ENCODE data around the gene DNAJC18. TPM values are rescaled to one million over a fixed set of nuclear protein-coding genes. Genes with fewer than 3 reads are reported as not detected.

DNAJC18 gene
- total RNA-seq, 1 experiment from 2014 or later = 4.4 TPM

DNA sequence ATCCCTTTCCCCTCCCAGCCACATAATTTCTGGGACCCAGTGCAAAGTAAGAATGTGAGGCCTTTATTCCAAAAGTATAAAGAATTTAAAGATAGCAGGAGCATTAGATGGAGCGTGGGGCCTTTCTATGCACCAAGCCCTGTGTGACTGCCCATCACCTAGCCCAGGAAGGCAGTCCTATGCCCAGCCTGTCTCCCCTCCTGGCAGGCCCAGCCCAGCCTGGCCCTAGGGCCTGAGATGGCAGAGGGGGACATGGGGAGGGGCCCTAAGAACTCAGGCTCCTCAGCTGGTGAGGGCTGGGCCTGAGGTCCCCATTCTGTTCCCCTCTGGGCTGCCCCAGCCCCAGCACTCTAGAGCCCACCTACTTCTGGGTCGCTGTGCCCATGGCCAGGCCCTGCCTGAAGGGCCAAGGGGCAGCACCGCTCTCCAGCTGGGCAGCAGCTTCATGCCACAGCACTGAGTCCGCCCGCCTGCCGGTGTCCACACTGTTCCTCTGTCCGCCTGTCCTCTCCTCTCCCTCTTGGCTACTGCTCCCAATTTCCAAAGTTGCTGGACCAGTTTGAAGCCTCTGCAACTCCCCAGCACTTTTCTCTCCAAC, 55.2 kb downstream of the DNAJC18 start:
- Histone ChIP-seq H3K9me3 (ENCODE audit: low read length) (no peaks in the 10 kb centered on the region), H3K36me3 (ENCODE audit: low read depth, low read length) (no peaks in the 10 kb centered on the region), H3K79me2 (ENCODE audit: low read length) (no peaks in the 10 kb centered on the region), H3K9ac (ENCODE audit: low read length) (no peak overlapping the region), H3K4me1 (ENCODE audit: insufficient read depth, low read length) (peaks cover 4% of the 10 kb centered on the region; the same call in 1 of the 2 replicates), H2AFZ (ENCODE audit: low read length) (no peak overlapping the region), H3K4me2 (ENCODE audit: low read length) (no peak overlapping the region), H3K4me3 (ENCODE audit: low read length) (no peak overlapping the region), H3F3A (ENCODE audit: low read length, unreplicated experiment) (no peaks in the 10 kb centered on the region), H3K9me2 (replicated peaks; ENCODE audit: low read length) (no peaks in the 10 kb centered on the region), H3K27me3 (ENCODE audit: low read length) (no peaks in the 10 kb centered on the region), H4K20me1 (ENCODE audit: low read length) (no peaks in the 10 kb centered on the region), H3K27ac (ENCODE audit: low read length) (no peak overlapping the region)
- intact Hi-C loops (cut with micrococcal nuclease) = no loop called here
- BruUV-seq (replicated peaks) = no TSS peak
- ChIA-PET CTCF (no interaction called here), POLR2A (ENCODE audit: unreplicated experiment) (no interaction called here)
- no peak for DNase-seq
- ATAC-seq = no peak
- TF ChIP-seq EZH2phosphoT487 (IDR thresholded peaks at IDR 0.05; ENCODE audit: borderline replicate concordance, low read length) (no peak), EZH2 (IDR thresholded peaks at IDR 0.05; ENCODE audit: low read length, unreplicated experiment) (no peak)
- TF ChIP-seq, protein P1, sequence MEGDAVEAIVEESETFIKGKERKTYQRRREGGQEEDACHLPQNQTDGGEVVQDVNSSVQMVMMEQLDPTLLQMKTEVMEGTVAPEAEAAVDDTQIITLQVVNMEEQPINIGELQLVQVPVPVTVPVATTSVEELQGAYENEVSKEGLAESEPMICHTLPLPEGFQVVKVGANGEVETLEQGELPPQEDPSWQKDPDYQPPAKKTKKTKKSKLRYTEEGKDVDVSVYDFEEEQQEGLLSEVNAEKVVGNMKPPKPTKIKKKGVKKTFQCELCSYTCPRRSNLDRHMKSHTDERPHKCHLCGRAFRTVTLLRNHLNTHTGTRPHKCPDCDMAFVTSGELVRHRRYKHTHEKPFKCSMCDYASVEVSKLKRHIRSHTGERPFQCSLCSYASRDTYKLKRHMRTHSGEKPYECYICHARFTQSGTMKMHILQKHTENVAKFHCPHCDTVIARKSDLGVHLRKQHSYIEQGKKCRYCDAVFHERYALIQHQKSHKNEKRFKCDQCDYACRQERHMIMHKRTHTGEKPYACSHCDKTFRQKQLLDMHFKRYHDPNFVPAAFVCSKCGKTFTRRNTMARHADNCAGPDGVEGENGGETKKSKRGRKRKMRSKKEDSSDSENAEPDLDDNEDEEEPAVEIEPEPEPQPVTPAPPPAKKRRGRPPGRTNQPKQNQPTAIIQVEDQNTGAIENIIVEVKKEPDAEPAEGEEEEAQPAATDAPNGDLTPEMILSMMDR (conservative IDR thresholded peaks at IDR 0.05; ENCODE audit: low read depth, low read length) = no peak

DNA sequence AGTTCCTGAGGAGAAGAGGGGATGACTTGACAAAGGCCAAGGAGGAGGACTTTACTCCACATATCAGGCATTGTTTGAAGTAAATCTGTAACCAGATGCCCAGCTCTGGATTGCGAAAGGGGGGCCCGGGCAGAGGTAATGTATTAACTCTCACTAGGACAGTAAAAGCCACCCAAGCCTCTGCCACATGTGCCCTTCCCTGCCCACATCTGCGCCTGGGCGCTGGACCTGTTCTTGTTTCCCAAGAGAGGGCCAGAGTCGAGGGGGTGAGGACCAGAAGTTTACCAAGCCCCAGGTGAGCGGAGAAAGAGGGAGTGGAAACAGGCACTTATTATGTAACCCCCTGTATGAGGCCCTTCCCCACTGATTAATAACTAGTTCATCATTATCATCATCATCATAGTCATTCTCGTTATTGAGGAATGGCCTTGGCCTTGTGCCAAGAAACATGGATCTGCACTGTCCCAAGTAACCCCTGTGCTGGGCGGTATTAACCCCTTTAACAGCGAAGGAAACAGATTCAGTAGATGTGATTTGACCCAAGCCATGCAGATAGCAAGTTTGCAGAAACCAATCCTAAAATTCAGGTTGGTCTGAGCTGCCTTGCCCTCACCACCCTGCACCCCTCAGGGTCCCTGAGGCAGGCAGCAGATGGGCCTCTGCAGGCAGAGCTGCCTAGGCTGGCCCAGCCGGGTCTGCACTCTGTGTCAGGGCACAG, 55.9 kb downstream of the DNAJC18 start, which contains the start of gene SLC23A1:
SLC23A1 (minus strand) TSS at position 23 of the 718 bp plus-strand sequence. CDS start 44 bp downstream, outside the sequence.
- no peak within 1 kb of the TSS for H3K4me2 ChIP-seq (ENCODE audit: low read length)
- H3F3A ChIP-seq (ENCODE audit: low read length, unreplicated experiment) = no peaks in the 10 kb centered on the region
- H3K27me3 ChIP-seq (ENCODE audit: low read length) = no peaks in the 10 kb centered on the region
- no peak within 1 kb of the TSS for H3K27ac ChIP-seq (ENCODE audit: low read length)
- H3K9me3 ChIP-seq (ENCODE audit: low read length) = no peaks in the 10 kb centered on the region
- no peaks in the 10 kb centered on the region for H3K9me2 ChIP-seq (replicated peaks; ENCODE audit: low read length)
- ChIA-PET POLR2A (ENCODE audit: unreplicated experiment) (interaction anchor here (0.5 kb wide), 1 partner anchor 53 kb away, joined by 4 read pairs; no protein-coding TSS in a partner anchor), CTCF (no interaction called here)
- H2AFZ ChIP-seq (ENCODE audit: low read length) = no peak within 1 kb of the TSS
- H3K36me3 ChIP-seq (ENCODE audit: low read depth, low read length) = no peaks in the 10 kb centered on the region
- no peaks in the 10 kb centered on the region for H4K20me1 ChIP-seq (ENCODE audit: low read length)
- peaks cover 4% of the 10 kb centered on the region; the same call in 1 of the 2 replicates for H3K4me1 ChIP-seq (ENCODE audit: insufficient read depth, low read length)
- no peak within 1 kb of the TSS for H3K4me3 ChIP-seq (ENCODE audit: low read length)
- TF ChIP-seq EZH2phosphoT487 (IDR thresholded peaks at IDR 0.05; ENCODE audit: borderline replicate concordance, low read length) (no peak), EZH2 (IDR thresholded peaks at IDR 0.05; ENCODE audit: low read length, unreplicated experiment) (no peak)
- TF ChIP-seq, protein P1 (conservative IDR thresholded peaks at IDR 0.05; ENCODE audit: low read depth, low read length) = no peak
- intact Hi-C loops (cut with micrococcal nuclease) = no loop called here
- H3K79me2 ChIP-seq (ENCODE audit: low read length) = no peaks in the 10 kb centered on the region
- ATAC-seq (no peak), DNase-seq (no peak)
- no peak within 1 kb of the TSS for H3K9ac ChIP-seq (ENCODE audit: low read length)
- BruUV-seq (replicated peaks) = no TSS peak

DNA sequence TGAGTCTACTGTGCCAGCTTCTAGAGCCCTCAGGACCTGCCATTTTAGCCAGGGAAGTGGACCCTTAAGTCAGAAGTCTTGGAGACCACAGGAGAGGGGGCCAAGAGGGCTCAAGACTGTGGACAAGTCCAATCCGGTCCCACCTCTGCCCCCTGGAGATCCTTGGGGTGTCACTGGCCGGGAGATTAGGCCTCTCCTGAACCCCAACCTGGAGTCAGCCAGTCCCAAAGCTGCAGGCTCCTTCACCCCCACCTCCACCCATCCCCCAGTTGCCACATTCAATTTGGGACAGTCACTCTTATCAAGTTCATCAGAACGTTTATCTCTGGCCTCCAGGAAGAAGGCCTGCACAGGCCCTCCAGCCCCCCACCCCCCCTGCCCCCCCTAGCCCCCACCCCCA, 56.5 kb downstream of the DNAJC18 start:
- H3K9me2 ChIP-seq (replicated peaks; ENCODE audit: low read length) = no peaks in the 10 kb centered on the region
- no peak overlapping the region for H3K9ac ChIP-seq (ENCODE audit: low read length)
- H3K79me2 ChIP-seq (ENCODE audit: low read length) = no peaks in the 10 kb centered on the region
- CTCF ChIA-PET = no interaction called here
- intact Hi-C loops (cut with micrococcal nuclease) = no loop called here
- no peak for DNase-seq
- H4K20me1 ChIP-seq (ENCODE audit: low read length) = no peaks in the 10 kb centered on the region
- H3K27ac ChIP-seq (ENCODE audit: low read length) = no peak overlapping the region
- no peak overlapping the region for H2AFZ ChIP-seq (ENCODE audit: low read length)
- no peaks in the 10 kb centered on the region for H3K36me3 ChIP-seq (ENCODE audit: low read depth, low read length)
- peaks cover 4% of the 10 kb centered on the region; the same call in 1 of the 2 replicates for H3K4me1 ChIP-seq (ENCODE audit: insufficient read depth, low read length)
- H3K27me3 ChIP-seq (ENCODE audit: low read length) = no peaks in the 10 kb centered on the region
- POLR2A ChIA-PET (ENCODE audit: unreplicated experiment) = no interaction called here
- no peak for ATAC-seq
- no peak for TF ChIP-seq EZH2 (IDR thresholded peaks at IDR 0.05; ENCODE audit: low read length, unreplicated experiment)
- TF ChIP-seq EZH2phosphoT487 (IDR thresholded peaks at IDR 0.05; ENCODE audit: borderline replicate concordance, low read length) = no peak
- TF ChIP-seq, protein P1 (conservative IDR thresholded peaks at IDR 0.05; ENCODE audit: low read depth, low read length) = no peak
- no peak overlapping the region for H3K4me2 ChIP-seq (ENCODE audit: low read length)
- no peaks in the 10 kb centered on the region for H3F3A ChIP-seq (ENCODE audit: low read length, unreplicated experiment)
- no peak overlapping the region for H3K4me3 ChIP-seq (ENCODE audit: low read length)
- BruUV-seq (replicated peaks) = no TSS peak
- no peaks in the 10 kb centered on the region for H3K9me3 ChIP-seq (ENCODE audit: low read length)

Data from PC-3 (cell line).